Neural progenitor cell (in vitro differentiated cells): ENCODE data around the gene SEMA3G. TPM values are rescaled to one million over a fixed set of nuclear protein-coding genes. Genes with fewer than 3 reads are reported as not detected.

ENCODE experiments used
- DNase-seq: peaks from one replicate; pipeline ENCODE4 v3.0.0-alpha.2; 2016; ENCODE audit warnings: low spot score
- H2AFZ ChIP-seq: fragments of 200-600 bp; sonication (generic); replicated peaks from 2 replicates; pipeline ENCODE4 v1.6.1; 2016; ENCODE audit warnings: antibody characterized with exemption
- H3F3A ChIP-seq: fragments of 200-600 bp; sonication (generic); 2 replicates; pipeline ENCODE4 v1.6.1; 2016; ENCODE audit warnings: antibody characterized with exemption, low read depth
- H3K27ac ChIP-seq: fragments of 200-600 bp; sonication (generic); 2 replicates; pipeline ENCODE4 v1.5.1; 2016; ENCODE audit warnings: mild to moderate bottlenecking
- H3K27me3 ChIP-seq: fragments of 200-600 bp; sonication (generic); 2 replicates; pipeline ENCODE4 v1.6.1; 2016; ENCODE audit warnings: mild to moderate bottlenecking, moderate library complexity
- H3K36me3 ChIP-seq: fragments of 200-600 bp; sonication (generic); 2 replicates; pipeline ENCODE4 v1.5.1; 2016
- H3K4me1 ChIP-seq: fragments of 200-600 bp; sonication (generic); 2 replicates; pipeline ENCODE4 v1.6.1; 2016; ENCODE audit warnings: mixed run types
- H3K4me2 ChIP-seq: fragments of 200-600 bp; sonication (generic); 2 replicates; pipeline ENCODE4 v1.6.1; 2016
- H3K4me3 ChIP-seq: fragments of 200-600 bp; sonication (generic); 2 replicates; pipeline ENCODE4 v1.5.1; 2016
- H3K79me2 ChIP-seq: fragments of 200-600 bp; sonication (generic); 2 replicates; pipeline ENCODE4 v1.6.1; 2016; ENCODE audit warnings: low read depth
- H3K9ac ChIP-seq: fragments of 200-600 bp; sonication (generic); 2 replicates; pipeline ENCODE4 v1.6.1; 2016
- H3K9me3 ChIP-seq: fragments of 200-600 bp; sonication (generic); 2 replicates; pipeline ENCODE4 v1.5.1; 2016; ENCODE audit warnings: low read depth
- H4K20me1 ChIP-seq: fragments of 200-600 bp; sonication (generic); 2 replicates; pipeline ENCODE4 v1.6.1; 2016; ENCODE audit warnings: low read depth
- H3K27ac Mint-ChIP-seq: 3 replicates; pipeline ENCODE4 v1.8.0; 2021; ENCODE audit warnings: mixed read lengths
- H3K27me3 Mint-ChIP-seq: 2 replicates; pipeline ENCODE4 v1.8.0; 2022; ENCODE audit warnings: low read depth, mild to moderate bottlenecking, inconsistent platforms, moderate library complexity, mixed read lengths; ENCODE audit not compliant: insufficient read depth
- H3K36me3 Mint-ChIP-seq: 3 replicates; pipeline ENCODE4 v1.8.0; 2021; ENCODE audit warnings: mixed read lengths
- H3K4me1 Mint-ChIP-seq: 3 replicates; pipeline ENCODE4 v1.8.0; 2021; ENCODE audit warnings: mixed read lengths
- H3K4me3 Mint-ChIP-seq: 3 replicates; pipeline ENCODE4 v1.8.0; 2021; ENCODE audit warnings: mild to moderate bottlenecking, moderate library complexity, mixed read lengths
- H3K9me3 Mint-ChIP-seq: 3 replicates; pipeline ENCODE4 v1.8.0; 2020; ENCODE audit warnings: mixed read lengths
- EZH2 ChIP-seq: fragments of 200-600 bp; sonication (generic); IDR thresholded peaks from 2 replicates; pipeline ENCODE4 v1.6.1; 2017; ENCODE audit warnings: antibody characterized with exemption, mild to moderate bottlenecking, moderate library complexity
- EZH2phosphoT487 ChIP-seq: fragments of 200-600 bp; sonication (generic); IDR thresholded peaks from 2 replicates; pipeline ENCODE4 v1.6.1; 2017; ENCODE audit warnings: antibody characterized with exemption
- total RNA-seq: library from RNA; depleted of rRNA; stranded (reverse); fragments of >200 nt; gene quantifications from 2 replicates; pipeline ENCODE4 v1.2.3, GENCODE V29; 2015; ENCODE audit warnings: low replicate concordance
- TF ChIP-seq, protein P1 (sequence below): fragments of 200-600 bp; sonication (generic); IDR thresholded peaks from 2 replicates; pipeline ENCODE4 v1.5.1; 2017; ENCODE audit warnings: antibody characterized with exemption, mild to moderate bottlenecking

Gene SEMA3G
- total RNA-seq, 1 donor from 2014 or later = 0.79 TPM

DNA sequence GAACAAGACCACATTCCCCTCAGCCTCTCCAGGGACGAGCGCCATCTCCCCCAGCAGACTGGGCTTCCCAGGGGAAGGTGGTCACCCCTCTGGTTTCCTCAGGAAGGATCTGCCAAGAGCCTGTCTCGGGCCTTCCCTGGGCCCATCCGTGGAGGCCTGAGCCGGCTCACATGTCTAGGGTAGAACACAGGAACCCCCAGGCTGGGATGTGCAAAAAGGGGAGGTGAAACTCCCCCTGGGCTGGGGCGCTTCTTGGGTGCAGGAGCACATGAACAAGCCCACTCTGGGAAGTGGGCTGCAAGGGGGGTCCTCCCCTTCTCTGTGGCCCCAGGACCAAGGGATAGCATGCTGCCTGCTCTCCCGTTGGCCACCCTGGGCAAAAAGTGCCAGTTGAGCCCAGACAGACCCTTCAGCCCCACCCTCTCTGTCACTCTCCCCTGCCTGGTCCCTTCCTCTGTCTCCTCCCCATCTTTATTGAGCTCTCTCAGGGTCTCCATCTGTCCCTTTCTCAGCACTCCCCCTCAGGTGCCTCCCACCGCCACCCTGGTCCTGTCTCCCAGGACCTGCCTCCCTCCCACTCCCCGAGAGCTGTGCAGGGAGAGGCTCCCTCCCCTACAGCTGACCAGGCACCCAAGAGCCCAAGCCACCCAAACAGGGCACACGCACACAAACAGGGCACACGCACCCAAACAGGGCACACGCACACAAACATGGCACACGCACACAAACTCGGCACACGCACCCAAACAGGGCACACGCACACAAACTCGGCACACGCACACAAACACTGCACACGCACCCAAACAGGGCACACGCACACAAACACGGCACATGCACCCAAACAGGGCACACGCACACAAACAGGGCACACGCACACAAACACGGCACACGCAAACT is 864 bp downstream of the SEMA3G start:
- Mint-ChIP-seq H3K36me3 (no peaks in the 10 kb centered on the region), H3K27ac (peak overlapping the region; percentile 31), H3K4me3 (no peak overlapping the region), H3K4me1 (peaks cover 4% of the 10 kb centered on the region), H3K27me3 (peaks cover 9% of the 10 kb centered on the region), H3K9me3 (no peaks in the 10 kb centered on the region)
- no peaks in the 10 kb centered on the region for H3K27me3 ChIP-seq
- no peak overlapping the region for H2AFZ ChIP-seq
- TF ChIP-seq, protein P1, sequence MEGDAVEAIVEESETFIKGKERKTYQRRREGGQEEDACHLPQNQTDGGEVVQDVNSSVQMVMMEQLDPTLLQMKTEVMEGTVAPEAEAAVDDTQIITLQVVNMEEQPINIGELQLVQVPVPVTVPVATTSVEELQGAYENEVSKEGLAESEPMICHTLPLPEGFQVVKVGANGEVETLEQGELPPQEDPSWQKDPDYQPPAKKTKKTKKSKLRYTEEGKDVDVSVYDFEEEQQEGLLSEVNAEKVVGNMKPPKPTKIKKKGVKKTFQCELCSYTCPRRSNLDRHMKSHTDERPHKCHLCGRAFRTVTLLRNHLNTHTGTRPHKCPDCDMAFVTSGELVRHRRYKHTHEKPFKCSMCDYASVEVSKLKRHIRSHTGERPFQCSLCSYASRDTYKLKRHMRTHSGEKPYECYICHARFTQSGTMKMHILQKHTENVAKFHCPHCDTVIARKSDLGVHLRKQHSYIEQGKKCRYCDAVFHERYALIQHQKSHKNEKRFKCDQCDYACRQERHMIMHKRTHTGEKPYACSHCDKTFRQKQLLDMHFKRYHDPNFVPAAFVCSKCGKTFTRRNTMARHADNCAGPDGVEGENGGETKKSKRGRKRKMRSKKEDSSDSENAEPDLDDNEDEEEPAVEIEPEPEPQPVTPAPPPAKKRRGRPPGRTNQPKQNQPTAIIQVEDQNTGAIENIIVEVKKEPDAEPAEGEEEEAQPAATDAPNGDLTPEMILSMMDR = no peak
- peak overlapping the region; percentile 65 for H3K4me2 ChIP-seq
- H3K4me3 ChIP-seq = peak overlapping the region; percentile 32
- no peaks in the 10 kb centered on the region for H3K9me3 ChIP-seq
- no peaks in the 10 kb centered on the region for H3K4me1 ChIP-seq
- H3F3A ChIP-seq = no peaks in the 10 kb centered on the region
- no peak for DNase-seq
- H3K36me3 ChIP-seq = no peaks in the 10 kb centered on the region
- no peak overlapping the region for H3K9ac ChIP-seq
- no peaks in the 10 kb centered on the region for H4K20me1 ChIP-seq
- H3K79me2 ChIP-seq = no peaks in the 10 kb centered on the region
- no peak overlapping the region for H3K27ac ChIP-seq

DNA sequence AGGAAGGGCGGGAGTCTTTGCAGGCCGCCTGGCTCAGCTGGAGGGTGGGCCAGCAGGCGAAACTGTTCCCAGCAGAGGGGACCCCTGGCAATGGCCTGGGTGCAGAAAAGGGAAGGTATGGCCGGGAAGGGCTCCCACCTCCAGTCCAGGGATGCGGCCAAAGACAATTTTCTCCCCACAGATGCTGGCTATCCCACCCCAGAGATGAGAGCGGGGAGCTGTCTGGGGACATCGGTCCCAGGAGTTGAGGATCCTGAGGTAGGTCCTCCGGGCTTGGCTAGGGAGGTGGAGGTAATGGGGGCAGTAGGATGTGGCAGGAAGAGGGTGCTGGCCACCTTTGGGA is 1.7 kb downstream of the SEMA3G start:
- peak overlapping the region; percentile 38 for H3K4me3 Mint-ChIP-seq
- no peaks in the 10 kb centered on the region for H3K36me3 Mint-ChIP-seq
- H3K4me2 ChIP-seq = no peak overlapping the region
- H4K20me1 ChIP-seq = no peaks in the 10 kb centered on the region
- H3K27ac ChIP-seq = no peak overlapping the region
- no peaks in the 10 kb centered on the region for H3K36me3 ChIP-seq
- H3K4me3 ChIP-seq = no peak overlapping the region
- H2AFZ ChIP-seq = no peak overlapping the region
- H3F3A ChIP-seq = no peaks in the 10 kb centered on the region
- H3K9me3 ChIP-seq = no peaks in the 10 kb centered on the region
- H3K4me1 ChIP-seq = no peaks in the 10 kb centered on the region
- no peak overlapping the region for H3K27ac Mint-ChIP-seq
- peaks cover 8% of the 10 kb centered on the region for H3K27me3 Mint-ChIP-seq
- no peak for TF ChIP-seq EZH2
- TF ChIP-seq EZH2phosphoT487 = no peak
- TF ChIP-seq, protein P1 = no peak
- no peaks in the 10 kb centered on the region for H3K9me3 Mint-ChIP-seq
- no peaks in the 10 kb centered on the region for H3K27me3 ChIP-seq
- H3K9ac ChIP-seq = no peak overlapping the region
- no peaks in the 10 kb centered on the region for H3K79me2 ChIP-seq
- peaks cover 4% of the 10 kb centered on the region for H3K4me1 Mint-ChIP-seq
- DNase-seq = no peak

DNA sequence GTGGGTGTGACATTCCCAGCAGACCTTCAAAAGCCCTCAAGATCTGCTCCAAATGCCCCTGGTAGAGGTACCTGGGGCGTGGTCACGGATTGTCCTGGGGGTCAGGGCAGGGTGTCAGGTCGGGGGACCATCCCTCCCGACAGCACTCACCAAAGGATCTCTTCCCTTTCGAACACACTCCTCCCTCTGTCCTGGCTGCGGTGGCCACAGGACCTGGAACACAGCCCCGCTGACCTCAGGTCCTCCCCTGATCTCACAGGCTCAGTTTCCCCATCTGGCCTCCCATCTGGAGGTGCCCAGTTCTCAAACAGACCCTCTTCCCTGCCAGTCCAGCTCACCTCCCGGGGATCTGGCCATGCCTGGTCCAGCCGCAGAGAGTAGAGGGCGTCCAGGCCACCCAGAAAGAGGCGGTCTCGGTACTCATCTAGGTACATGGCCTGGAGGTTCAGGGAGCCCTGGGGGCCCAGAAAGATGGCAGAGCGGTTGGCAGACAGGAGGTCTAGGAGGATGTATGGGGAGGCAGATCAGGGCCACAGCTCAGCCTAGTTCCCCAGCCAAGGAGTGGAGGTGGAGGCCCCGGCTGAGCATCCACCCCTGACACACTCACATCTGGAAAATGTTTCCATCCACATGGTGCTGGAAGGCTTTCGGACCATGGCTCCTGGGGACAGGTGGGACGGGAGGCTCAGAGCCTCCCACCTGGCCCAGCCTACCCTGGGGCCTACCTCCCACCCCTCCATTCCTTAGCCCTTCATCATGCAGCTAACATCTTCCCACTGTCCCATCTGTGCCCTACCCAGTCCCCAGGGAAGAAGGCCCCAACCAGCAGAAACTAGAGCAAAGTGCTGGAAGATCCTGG is 2.3 kb downstream of the SEMA3G start:
- Histone ChIP-seq H3K27ac (no peak overlapping the region), H2AFZ (no peak overlapping the region), H3K4me2 (no peak overlapping the region), H3F3A (no peaks in the 10 kb centered on the region), H3K9me3 (no peaks in the 10 kb centered on the region), H3K4me1 (no peaks in the 10 kb centered on the region), H3K36me3 (no peaks in the 10 kb centered on the region), H3K27me3 (no peaks in the 10 kb centered on the region), H4K20me1 (no peaks in the 10 kb centered on the region), H3K4me3 (no peak overlapping the region), H3K79me2 (no peaks in the 10 kb centered on the region), H3K9ac (no peak overlapping the region)
- DNase-seq = no peak
- TF ChIP-seq EZH2phosphoT487 (no peak), EZH2 (no peak)
- TF ChIP-seq, protein P1 = no peak
- H3K27me3 Mint-ChIP-seq = peaks cover 8% of the 10 kb centered on the region
- H3K4me1 Mint-ChIP-seq = peaks cover 4% of the 10 kb centered on the region
- H3K9me3 Mint-ChIP-seq = no peaks in the 10 kb centered on the region
- no peak overlapping the region for H3K4me3 Mint-ChIP-seq
- H3K27ac Mint-ChIP-seq = peak overlapping the region; percentile 72
- H3K36me3 Mint-ChIP-seq = no peaks in the 10 kb centered on the region
